ENCODE measurements around the gene B4GALT1. TPM values are rescaled to one million over a fixed set of nuclear protein-coding genes. Genes with fewer than 3 reads are reported as not detected.

The B4GALT1 gene
- total RNA-seq, 2 experiments from 2014 or later: 12.8 to 38.7 TPM

DNA sequence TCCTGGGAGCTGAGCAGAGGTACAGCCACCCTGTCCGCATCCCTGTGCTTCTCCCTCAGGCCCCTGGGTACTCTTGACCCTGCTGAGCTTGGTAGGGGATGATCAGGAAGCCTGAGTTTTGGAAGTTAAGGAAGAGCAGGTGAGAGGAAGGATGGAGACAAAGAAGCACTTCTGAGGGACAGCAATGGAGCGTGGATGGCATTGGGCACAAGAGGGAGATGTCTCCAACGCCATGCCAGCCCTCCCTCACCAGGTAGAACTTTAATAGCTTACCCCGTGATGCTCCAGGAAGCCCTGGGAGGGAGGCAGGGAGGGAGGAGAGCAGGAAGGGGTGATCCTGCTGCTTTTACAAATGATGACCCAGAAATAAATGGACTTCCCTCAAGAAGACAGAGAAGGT, 60.8 kb downstream of the B4GALT1 start:
- no peaks in the 10 kb centered on the region for H3K79me2 ChIP-seq (ENCODE audit: insufficient read depth, low read depth, low read length)
- BruUV-seq (replicated peaks): no TSS peak
- H3K36me3 ChIP-seq (ENCODE audit: insufficient read depth, low read length): no peaks in the 10 kb centered on the region
- H3K4me1 ChIP-seq (ENCODE audit: insufficient read depth, low read length, poor library complexity, severe bottlenecking): peaks cover 16% of the 10 kb centered on the region
- no peak for TF ChIP-seq EZH2phosphoT487 (IDR thresholded peaks at IDR 0.05; ENCODE audit: borderline replicate concordance, low read depth, low read length)
- TF ChIP-seq, protein P1, sequence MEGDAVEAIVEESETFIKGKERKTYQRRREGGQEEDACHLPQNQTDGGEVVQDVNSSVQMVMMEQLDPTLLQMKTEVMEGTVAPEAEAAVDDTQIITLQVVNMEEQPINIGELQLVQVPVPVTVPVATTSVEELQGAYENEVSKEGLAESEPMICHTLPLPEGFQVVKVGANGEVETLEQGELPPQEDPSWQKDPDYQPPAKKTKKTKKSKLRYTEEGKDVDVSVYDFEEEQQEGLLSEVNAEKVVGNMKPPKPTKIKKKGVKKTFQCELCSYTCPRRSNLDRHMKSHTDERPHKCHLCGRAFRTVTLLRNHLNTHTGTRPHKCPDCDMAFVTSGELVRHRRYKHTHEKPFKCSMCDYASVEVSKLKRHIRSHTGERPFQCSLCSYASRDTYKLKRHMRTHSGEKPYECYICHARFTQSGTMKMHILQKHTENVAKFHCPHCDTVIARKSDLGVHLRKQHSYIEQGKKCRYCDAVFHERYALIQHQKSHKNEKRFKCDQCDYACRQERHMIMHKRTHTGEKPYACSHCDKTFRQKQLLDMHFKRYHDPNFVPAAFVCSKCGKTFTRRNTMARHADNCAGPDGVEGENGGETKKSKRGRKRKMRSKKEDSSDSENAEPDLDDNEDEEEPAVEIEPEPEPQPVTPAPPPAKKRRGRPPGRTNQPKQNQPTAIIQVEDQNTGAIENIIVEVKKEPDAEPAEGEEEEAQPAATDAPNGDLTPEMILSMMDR (conservative IDR thresholded peaks at IDR 0.05; ENCODE audit: low read length): no peak
- CTCF ChIA-PET (ENCODE audit: unreplicated experiment): no interaction called here
- intact Hi-C loops (cut with micrococcal nuclease; ENCODE audit: unreplicated experiment): no loop called here
- H3K4me2 ChIP-seq (ENCODE audit: low read length): no peak overlapping the region
- no peaks in the 10 kb centered on the region for H3K9me3 ChIP-seq (ENCODE audit: low read length)
- no peak overlapping the region for H3K27ac ChIP-seq (ENCODE audit: low read depth, low read length, poor library complexity, severe bottlenecking)
- H3K4me3 ChIP-seq (ENCODE audit: low read depth, low read length, poor library complexity, severe bottlenecking): no peak overlapping the region
- no peaks in the 10 kb centered on the region for H3K9me2 ChIP-seq (ENCODE audit: insufficient read depth, low read length)
- DNase-seq (ENCODE audit: low spot score): no peak
- H2AFZ ChIP-seq (ENCODE audit: low read length): no peak overlapping the region
- POLR2A ChIA-PET: no interaction called here
- H4K20me1 ChIP-seq (ENCODE audit: insufficient read depth, low read length): no peaks in the 10 kb centered on the region

DNA sequence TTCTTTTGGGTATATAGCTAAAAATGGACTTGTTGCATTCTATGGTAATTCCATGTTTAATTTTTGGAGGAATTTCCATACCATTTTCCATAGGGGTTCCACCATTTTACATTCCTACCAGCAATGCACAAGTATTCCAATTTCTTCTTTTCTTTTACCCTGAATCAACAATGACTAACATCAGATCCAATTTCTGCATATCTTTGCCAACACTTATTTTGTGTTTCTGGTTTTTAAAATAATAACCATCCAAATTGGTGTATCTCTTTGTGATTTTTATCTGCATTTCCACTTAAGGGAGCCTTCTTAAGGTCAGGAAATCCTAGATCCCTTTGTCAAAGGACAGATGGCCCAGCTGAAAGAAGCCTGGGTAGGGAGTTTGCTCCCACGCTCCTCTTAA, 61.2 kb downstream of the B4GALT1 start:
- DNase-seq (ENCODE audit: low spot score): no peak

GRCh38 chr9:33105504-33105903, 61.6 kb downstream of the B4GALT1 start:
- Histone ChIP-seq H3K9me2 (ENCODE audit: insufficient read depth, low read length) (no peaks in the 10 kb centered on the region), H3K4me3 (ENCODE audit: low read depth, low read length, poor library complexity, severe bottlenecking) (no peak overlapping the region), H3K79me2 (ENCODE audit: insufficient read depth, low read depth, low read length) (no peaks in the 10 kb centered on the region), H3K27ac (ENCODE audit: low read depth, low read length, poor library complexity, severe bottlenecking) (no peak overlapping the region), H2AFZ (ENCODE audit: low read length) (no peak overlapping the region), H4K20me1 (ENCODE audit: insufficient read depth, low read length) (no peaks in the 10 kb centered on the region), H3K9me3 (ENCODE audit: low read length) (no peaks in the 10 kb centered on the region), H3K4me2 (ENCODE audit: low read length) (no peak overlapping the region), H3K4me1 (ENCODE audit: insufficient read depth, low read length, poor library complexity, severe bottlenecking) (peaks cover 12% of the 10 kb centered on the region), H3K36me3 (ENCODE audit: insufficient read depth, low read length) (no peaks in the 10 kb centered on the region)
- DNase-seq (ENCODE audit: low spot score): no peak
- ChIA-PET CTCF (ENCODE audit: unreplicated experiment) (no interaction called here), POLR2A (interaction anchor here (0.7 kb wide), 1 partner anchor 39 kb away, joined by 3 read pairs; no protein-coding TSS in a partner anchor)
- no TSS peak for BruUV-seq (replicated peaks)
- TF ChIP-seq, protein P1 (conservative IDR thresholded peaks at IDR 0.05; ENCODE audit: low read length): no peak
- no peak for TF ChIP-seq EZH2phosphoT487 (IDR thresholded peaks at IDR 0.05; ENCODE audit: borderline replicate concordance, low read depth, low read length)
- intact Hi-C loops (cut with micrococcal nuclease; ENCODE audit: unreplicated experiment): no loop called here

More for the DNA sequence above, 61.2 kb downstream of the B4GALT1 start:
- intact Hi-C loops (cut with micrococcal nuclease; ENCODE audit: unreplicated experiment): no loop called here
- H2AFZ ChIP-seq (ENCODE audit: low read length): no peak overlapping the region
- H3K36me3 ChIP-seq (ENCODE audit: insufficient read depth, low read length): no peaks in the 10 kb centered on the region
- H4K20me1 ChIP-seq (ENCODE audit: insufficient read depth, low read length): no peaks in the 10 kb centered on the region
- no peaks in the 10 kb centered on the region for H3K9me2 ChIP-seq (ENCODE audit: insufficient read depth, low read length)
- no peaks in the 10 kb centered on the region for H3K9me3 ChIP-seq (ENCODE audit: low read length)
- H3K4me3 ChIP-seq (ENCODE audit: low read depth, low read length, poor library complexity, severe bottlenecking): no peak overlapping the region
- POLR2A ChIA-PET: no interaction called here
- no peak overlapping the region for H3K4me2 ChIP-seq (ENCODE audit: low read length)
- no TSS peak for BruUV-seq (replicated peaks)
- H3K27ac ChIP-seq (ENCODE audit: low read depth, low read length, poor library complexity, severe bottlenecking): no peak overlapping the region
- no peak for TF ChIP-seq EZH2phosphoT487 (IDR thresholded peaks at IDR 0.05; ENCODE audit: borderline replicate concordance, low read depth, low read length)
- TF ChIP-seq, protein P1 (conservative IDR thresholded peaks at IDR 0.05; ENCODE audit: low read length): no peak
- CTCF ChIA-PET (ENCODE audit: unreplicated experiment): no interaction called here
- peaks cover 16% of the 10 kb centered on the region for H3K4me1 ChIP-seq (ENCODE audit: insufficient read depth, low read length, poor library complexity, severe bottlenecking)
- H3K79me2 ChIP-seq (ENCODE audit: insufficient read depth, low read depth, low read length): no peaks in the 10 kb centered on the region

All from OCI-LY7 (cell line).